ENCODE results near the gene CLOCK. TPM values are rescaled to one million over a fixed set of nuclear protein-coding genes. Genes with fewer than 3 reads are reported as not detected.

The CLOCK gene
- total and polyA plus RNA-seq, 2 donors = 4.9 to 6.0 TPM

DNA sequence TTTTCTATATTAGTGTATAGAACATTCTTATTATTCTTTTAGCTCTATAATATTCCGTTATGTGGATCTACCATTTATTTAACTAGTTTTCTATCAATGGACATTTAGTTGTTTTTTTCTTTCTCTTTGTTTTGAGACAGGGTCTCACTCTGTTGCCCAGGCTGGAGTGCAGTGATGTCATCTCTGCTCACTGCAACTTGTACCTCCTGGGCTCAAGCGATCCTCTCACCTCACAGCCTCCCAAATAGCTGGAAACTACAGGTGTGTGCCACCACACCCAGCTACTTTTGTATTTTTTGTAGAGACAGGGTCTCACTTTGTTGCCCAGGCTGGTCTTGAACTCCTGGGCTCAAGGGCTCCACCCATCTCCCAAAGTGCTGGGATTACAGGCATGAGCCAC, 140.2 kb downstream of the CLOCK start:
- DNase-seq (ENCODE audit: low read depth in 6 of 9, low spot score in 9 of 9) = no peak
- Histone ChIP-seq H3K36me3 (ENCODE audit: control insufficient read depth in 2 of 2, insufficient read depth in 2 of 2, low read length in 1 of 2) (peaks cover 11 to 51% of the 10 kb centered on the region in 2 donors), H3K9me3 (ENCODE audit: control insufficient read depth in 2 of 2, insufficient read depth in 1 of 2, low read length in 1 of 2) (no peaks in the 10 kb centered on the region), H3K27ac (ENCODE audit: low read depth in 1 of 2, low read length in 1 of 2) (no peak overlapping the region), H3K27me3 (ENCODE audit: control insufficient read depth in 2 of 2, insufficient read depth in 1 of 2, low read length in 1 of 2) (no peaks in the 10 kb centered on the region), H3K4me1 (ENCODE audit: control insufficient read depth in 2 of 2, insufficient read depth in 2 of 2, low read length in 2 of 2) (no peaks in the 10 kb centered on the region), H3K4me3 (ENCODE audit: low read length in 2 of 2) (no peak overlapping the region)
- WGBS = 94% methylated on average over 2 of the region's 2 CpGs

- Histone ChIP-seq H3K9me3 (ENCODE audit: control insufficient read depth in 2 of 2, insufficient read depth in 1 of 2, low read length in 1 of 2) (no peaks in the 10 kb centered on the region), H3K27ac (ENCODE audit: low read depth in 1 of 2, low read length in 1 of 2) (no peak overlapping the region), H3K4me1 (ENCODE audit: control insufficient read depth in 2 of 2, insufficient read depth in 2 of 2, low read length in 2 of 2) (no peaks in the 10 kb centered on the region), H3K36me3 (ENCODE audit: control insufficient read depth in 2 of 2, insufficient read depth in 2 of 2, low read length in 1 of 2) (peaks cover 10 to 52% of the 10 kb centered on the region in 2 donors), H3K4me3 (ENCODE audit: low read length in 2 of 2) (no peak overlapping the region), H3K27me3 (ENCODE audit: control insufficient read depth in 2 of 2, insufficient read depth in 1 of 2, low read length in 1 of 2) (no peaks in the 10 kb centered on the region)
- DNase-seq (ENCODE audit: low read depth in 6 of 9, low spot score in 9 of 9) = no peak
- 98% methylated on average over 3 of the region's 3 CpGs for WGBS
Observed at GRCh38 chr4:55405073-55405472, 141.6 kb downstream of the CLOCK start.

DNA sequence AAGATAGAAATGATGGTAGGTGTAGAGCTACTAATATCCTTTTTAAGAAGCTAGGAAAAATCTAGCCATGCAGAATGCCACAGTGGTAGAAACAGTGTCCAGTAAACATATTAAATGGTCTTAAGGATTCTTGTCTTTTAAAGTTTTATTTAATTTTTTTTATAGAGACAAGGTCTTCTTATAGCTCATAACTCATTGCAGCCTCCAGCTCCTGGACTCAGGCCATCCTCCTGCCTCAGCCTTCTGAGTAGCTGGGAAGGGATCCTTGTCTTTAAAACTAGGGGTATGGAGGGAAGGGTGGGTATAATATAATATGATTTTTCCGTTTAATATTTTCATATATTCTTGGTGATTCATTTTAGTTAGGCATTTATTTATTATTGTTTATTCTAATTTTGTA, 147.1 kb downstream of the CLOCK start:
- DNase-seq (ENCODE audit: low read depth in 6 of 9, low spot score in 9 of 9) = no peak
- no peaks in the 10 kb centered on the region for H3K27me3 ChIP-seq (ENCODE audit: control insufficient read depth in 2 of 2, insufficient read depth in 1 of 2, low read length in 1 of 2)
- H3K4me3 ChIP-seq (ENCODE audit: low read length in 2 of 2) = no peak overlapping the region
- H3K27ac ChIP-seq (ENCODE audit: low read depth in 1 of 2, low read length in 1 of 2) = no peak overlapping the region
- peaks cover 22 to 23% of the 10 kb centered on the region in 2 donors for H3K4me1 ChIP-seq (ENCODE audit: control insufficient read depth in 2 of 2, insufficient read depth in 2 of 2, low read length in 2 of 2)
- H3K36me3 ChIP-seq (ENCODE audit: control insufficient read depth in 2 of 2, insufficient read depth in 2 of 2, low read length in 1 of 2) = peaks cover 0 to 23% of the 10 kb centered on the region in 2 donors
- no peaks in the 10 kb centered on the region for H3K9me3 ChIP-seq (ENCODE audit: control insufficient read depth in 2 of 2, insufficient read depth in 1 of 2, low read length in 1 of 2)
- 100% methylated on average over 1 of the region's 1 CpG for WGBS

GRCh38 chr4:55398966-55399365, 147.7 kb downstream of the CLOCK start:
- 76% methylated on average over 3 of the region's 3 CpGs for WGBS
- peak overlapping the region in 1 of 2 donors; percentile 18 for H3K27ac ChIP-seq (ENCODE audit: low read depth in 1 of 2, low read length in 1 of 2)

GRCh38 chr4:55398461-55398860, 148.2 kb downstream of the CLOCK start:
- no peaks in the 10 kb centered on the region for H3K27me3 ChIP-seq (ENCODE audit: control insufficient read depth in 2 of 2, insufficient read depth in 1 of 2, low read length in 1 of 2)
- H3K27ac ChIP-seq (ENCODE audit: low read depth in 1 of 2, low read length in 1 of 2) = peak overlapping the region in 1 of 2 donors; percentile 6
- peak in 1 of 9 donors; percentile 26 for DNase-seq (ENCODE audit: low read depth in 6 of 9, low spot score in 9 of 9)
- H3K36me3 ChIP-seq (ENCODE audit: control insufficient read depth in 2 of 2, insufficient read depth in 2 of 2, low read length in 1 of 2) = peaks cover 0 to 15% of the 10 kb centered on the region in 2 donors
- no peaks in the 10 kb centered on the region for H3K9me3 ChIP-seq (ENCODE audit: control insufficient read depth in 2 of 2, insufficient read depth in 1 of 2, low read length in 1 of 2)
- H3K4me3 ChIP-seq (ENCODE audit: low read length in 2 of 2) = peak overlapping the region in 1 of 2 donors; percentile 11
- H3K4me1 ChIP-seq (ENCODE audit: control insufficient read depth in 2 of 2, insufficient read depth in 2 of 2, low read length in 2 of 2) = peaks cover 22 to 23% of the 10 kb centered on the region in 2 donors
- 75% methylated on average over 1 of the region's 1 CpG for WGBS

More at GRCh38 chr4:55398966-55399365, 147.7 kb downstream of the CLOCK start:
- Histone ChIP-seq H3K9me3 (ENCODE audit: control insufficient read depth in 2 of 2, insufficient read depth in 1 of 2, low read length in 1 of 2) (no peaks in the 10 kb centered on the region), H3K4me3 (ENCODE audit: low read length in 2 of 2) (peak overlapping the region in 1 of 2 donors; percentile 7), H3K36me3 (ENCODE audit: control insufficient read depth in 2 of 2, insufficient read depth in 2 of 2, low read length in 1 of 2) (peaks cover 0 to 19% of the 10 kb centered on the region in 2 donors), H3K27me3 (ENCODE audit: control insufficient read depth in 2 of 2, insufficient read depth in 1 of 2, low read length in 1 of 2) (no peaks in the 10 kb centered on the region), H3K4me1 (ENCODE audit: control insufficient read depth in 2 of 2, insufficient read depth in 2 of 2, low read length in 2 of 2) (peaks cover 22 to 23% of the 10 kb centered on the region in 2 donors)
- DNase-seq (ENCODE audit: low read depth in 6 of 9, low spot score in 9 of 9) = no peak

DNA sequence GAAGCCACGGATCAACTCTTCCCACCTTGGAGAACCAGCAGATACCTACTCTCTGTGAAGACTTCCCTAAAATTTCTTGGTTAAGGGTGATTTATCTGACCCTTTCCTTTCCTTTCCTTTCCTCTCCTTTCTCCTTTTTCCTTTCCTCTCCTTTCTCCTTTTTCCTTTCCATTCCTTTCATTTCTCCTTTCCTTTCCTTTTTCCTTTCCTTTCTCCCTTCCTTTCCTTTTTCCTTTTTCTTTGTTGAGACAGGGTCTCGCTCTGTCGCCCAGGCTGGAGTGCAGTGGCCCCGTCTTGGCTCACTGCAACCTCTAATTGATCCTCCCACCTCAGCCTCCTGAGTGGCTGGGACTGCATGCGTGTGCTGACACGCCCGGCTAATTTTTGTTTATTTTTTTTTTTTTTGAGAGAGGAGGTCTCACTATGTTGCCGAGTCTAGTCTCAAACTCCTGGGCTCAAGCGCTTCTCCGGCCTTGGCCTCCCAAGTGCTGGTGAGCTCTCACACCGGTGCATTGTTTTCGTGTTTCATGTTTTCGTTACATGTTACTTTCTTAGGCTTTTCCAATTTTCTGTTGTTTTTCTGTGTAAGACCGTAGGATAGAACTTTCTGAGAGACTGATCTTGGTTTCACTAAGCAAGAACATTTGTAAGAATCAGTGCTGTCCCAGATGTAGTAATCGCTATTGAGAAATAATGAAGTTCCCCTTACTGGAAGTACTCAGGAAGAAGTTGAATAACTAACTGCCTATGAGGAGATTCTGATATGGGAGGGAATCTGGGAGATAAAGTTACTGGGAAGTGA, 149.0 kb downstream of the CLOCK start:
- peaks cover 22 to 23% of the 10 kb centered on the region in 2 donors for H3K4me1 ChIP-seq (ENCODE audit: control insufficient read depth in 2 of 2, insufficient read depth in 2 of 2, low read length in 2 of 2)
- H3K36me3 ChIP-seq (ENCODE audit: control insufficient read depth in 2 of 2, insufficient read depth in 2 of 2, low read length in 1 of 2) = peaks cover 0 to 12% of the 10 kb centered on the region in 2 donors
- H3K9me3 ChIP-seq (ENCODE audit: control insufficient read depth in 2 of 2, insufficient read depth in 1 of 2, low read length in 1 of 2) = no peaks in the 10 kb centered on the region
- peak overlapping the region; percentile 77 to 82 for H3K4me3 ChIP-seq (ENCODE audit: low read length in 2 of 2)
- peak overlapping the region; percentile 25 to 52 for H3K27ac ChIP-seq (ENCODE audit: low read depth in 1 of 2, low read length in 1 of 2)
- peak in 1 of 9 donors; percentile 23 for DNase-seq (ENCODE audit: low read depth in 6 of 9, low spot score in 9 of 9)
- WGBS = 73% methylated on average over 15 of the region's 15 CpGs
- H3K27me3 ChIP-seq (ENCODE audit: control insufficient read depth in 2 of 2, insufficient read depth in 1 of 2, low read length in 1 of 2) = no peaks in the 10 kb centered on the region

GRCh38 chr4:55397126-55397436, 149.6 kb downstream of the CLOCK start:
- peak overlapping the region in 1 of 2 donors; percentile 36 for H3K27ac ChIP-seq (ENCODE audit: low read depth in 1 of 2, low read length in 1 of 2)
- H3K4me1 ChIP-seq (ENCODE audit: control insufficient read depth in 2 of 2, insufficient read depth in 2 of 2, low read length in 2 of 2) = peaks cover 22 to 23% of the 10 kb centered on the region in 2 donors
- H3K9me3 ChIP-seq (ENCODE audit: control insufficient read depth in 2 of 2, insufficient read depth in 1 of 2, low read length in 1 of 2) = no peaks in the 10 kb centered on the region
- peaks cover 0 to 12% of the 10 kb centered on the region in 2 donors for H3K36me3 ChIP-seq (ENCODE audit: control insufficient read depth in 2 of 2, insufficient read depth in 2 of 2, low read length in 1 of 2)
- H3K4me3 ChIP-seq (ENCODE audit: low read length in 2 of 2) = peak overlapping the region; percentile 77 to 82
- no peaks in the 10 kb centered on the region for H3K27me3 ChIP-seq (ENCODE audit: control insufficient read depth in 2 of 2, insufficient read depth in 1 of 2, low read length in 1 of 2)
- WGBS = 47% methylated on average over 7 of the region's 7 CpGs
- DNase-seq (ENCODE audit: low read depth in 6 of 9, low spot score in 9 of 9) = peak in 1 of 9 donors; percentile 22

DNA sequence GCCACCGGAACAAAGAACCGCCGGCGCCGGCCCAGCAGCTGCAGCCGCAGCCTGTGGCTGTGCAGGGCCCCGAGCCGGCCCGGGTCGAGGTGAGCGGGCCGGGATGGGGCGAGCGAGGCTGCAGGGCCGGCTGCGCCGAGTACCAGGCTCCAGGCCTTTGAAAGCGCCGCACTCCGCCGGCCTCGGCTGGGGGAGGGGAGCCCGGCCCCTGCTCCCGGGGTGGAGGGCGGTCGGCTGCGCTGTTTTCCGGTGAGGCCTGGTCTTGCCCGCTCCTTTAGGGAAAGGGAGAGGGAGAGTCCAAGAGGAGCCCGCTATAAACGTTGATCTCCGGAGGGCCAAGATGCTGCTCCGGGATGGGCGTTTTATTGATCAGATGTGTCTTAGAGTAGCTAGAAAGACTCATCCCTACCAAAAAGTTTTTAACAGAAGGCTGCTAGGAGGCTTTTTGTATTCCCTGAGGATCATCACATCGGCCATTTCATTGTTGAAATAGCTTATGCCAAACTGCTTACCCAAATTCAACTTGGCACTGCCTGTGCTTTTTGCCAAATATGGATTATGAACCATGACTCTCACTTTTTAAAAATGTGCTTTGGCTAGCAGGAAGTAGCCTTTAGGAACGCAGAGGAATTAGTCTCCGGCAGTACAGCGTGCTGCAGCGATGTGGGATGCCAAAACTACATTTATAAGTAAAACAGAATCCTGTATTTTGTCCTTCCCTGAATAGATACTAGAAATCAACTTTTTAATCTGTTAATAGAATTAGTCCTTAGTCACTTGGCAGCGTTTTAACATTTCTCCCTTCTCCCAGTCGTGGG, 150.2 kb downstream of the CLOCK start:
- H3K4me1 ChIP-seq (ENCODE audit: control insufficient read depth in 2 of 2, insufficient read depth in 2 of 2, low read length in 2 of 2) = peaks cover 22 to 23% of the 10 kb centered on the region in 2 donors
- H3K27me3 ChIP-seq (ENCODE audit: control insufficient read depth in 2 of 2, insufficient read depth in 1 of 2, low read length in 1 of 2) = no peaks in the 10 kb centered on the region
- peak overlapping the region; percentile 77 to 82 for H3K4me3 ChIP-seq (ENCODE audit: low read length in 2 of 2)
- no peaks in the 10 kb centered on the region for H3K9me3 ChIP-seq (ENCODE audit: control insufficient read depth in 2 of 2, insufficient read depth in 1 of 2, low read length in 1 of 2)
- peaks cover 0 to 11% of the 10 kb centered on the region in 2 donors for H3K36me3 ChIP-seq (ENCODE audit: control insufficient read depth in 2 of 2, insufficient read depth in 2 of 2, low read length in 1 of 2)
- peak overlapping the region; percentile 90 to 91 for H3K27ac ChIP-seq (ENCODE audit: low read depth in 1 of 2, low read length in 1 of 2)
- DNase-seq (ENCODE audit: low read depth in 6 of 9, low spot score in 9 of 9) = peak in 4 of 9 donors; percentile 25 to 59 (median 30)
- 1% methylated on average over 41 of the region's 41 CpGs for WGBS
